A549 (cell line): ENCODE data around the gene TMEM59L.

Source experiments
- POLR2A ChIP-seq: IDR thresholded peaks from 2 replicates; pipeline ENCODE4 v1.6.1; 2012; ENCODE audit warnings: mild to moderate bottlenecking, low read length
- ZNF302 ChIP-seq: fragments of 250-450 bp; sonication (Bioruptor Pico); IDR thresholded peaks from 2 replicates; pipeline ENCODE4 v1.9.0; 2021; ENCODE audit warnings: inconsistent platforms, mild to moderate bottlenecking, moderate library complexity

- TF ChIP-seq ZNF302 (CRISPR knock-in tag) (no peak), POLR2A (no peak)
Observed at GRCh38 chr19:18601875-18602274, 10.8 kb upstream of the TMEM59L start.
